ENCODE data around the gene HGF. TPM values are rescaled to one million over a fixed set of nuclear protein-coding genes. Genes with fewer than 3 reads are reported as not detected.
"Not testable (repeated sequence)": the region's sequence is repeated elsewhere in the genome, so short reads cannot be mapped to it uniquely, and the experiment has no call there.

The HGF gene
- total RNA-seq, 4 donors from 2014 or later, result 4.7 to 13.6 (median 8.5) TPM

DNA sequence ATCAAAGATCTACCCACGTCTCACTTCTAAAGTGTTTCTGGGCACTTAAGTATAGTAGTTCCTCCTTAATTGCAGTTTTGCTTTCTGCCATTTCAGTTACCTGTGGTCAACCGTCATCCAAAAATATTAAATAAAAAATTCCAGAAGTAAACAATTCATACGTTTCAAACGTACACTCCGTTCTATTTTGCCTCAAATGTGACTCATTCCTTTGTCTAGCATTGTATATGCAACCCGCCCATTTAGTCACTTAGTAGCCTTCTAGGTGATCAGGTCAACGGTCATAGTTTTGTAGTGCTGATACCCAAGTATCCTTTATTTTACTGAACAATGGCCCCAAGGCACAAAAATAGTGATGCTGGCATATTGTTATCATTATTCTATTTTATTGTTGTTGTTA, 33.8 kb downstream of the HGF start:
- Histone ChIP-seq H3K4me1 (no peaks in the 10 kb centered on the region), H3K36me3 (no peaks in the 10 kb centered on the region), H3K9me3 (no peaks in the 10 kb centered on the region), H3K4me3 (no peak overlapping the region), H3K27me3 (no peaks in the 10 kb centered on the region), H3K27ac (no peak overlapping the region)
- no peak for ATAC-seq
- TF ChIP-seq POLR2AphosphoS5 (IDR thresholded peaks at IDR 0.05), result no peak
- TF ChIP-seq EP300 (IDR thresholded peaks at IDR 0.05), result no peak
- TF ChIP-seq, protein P1, sequence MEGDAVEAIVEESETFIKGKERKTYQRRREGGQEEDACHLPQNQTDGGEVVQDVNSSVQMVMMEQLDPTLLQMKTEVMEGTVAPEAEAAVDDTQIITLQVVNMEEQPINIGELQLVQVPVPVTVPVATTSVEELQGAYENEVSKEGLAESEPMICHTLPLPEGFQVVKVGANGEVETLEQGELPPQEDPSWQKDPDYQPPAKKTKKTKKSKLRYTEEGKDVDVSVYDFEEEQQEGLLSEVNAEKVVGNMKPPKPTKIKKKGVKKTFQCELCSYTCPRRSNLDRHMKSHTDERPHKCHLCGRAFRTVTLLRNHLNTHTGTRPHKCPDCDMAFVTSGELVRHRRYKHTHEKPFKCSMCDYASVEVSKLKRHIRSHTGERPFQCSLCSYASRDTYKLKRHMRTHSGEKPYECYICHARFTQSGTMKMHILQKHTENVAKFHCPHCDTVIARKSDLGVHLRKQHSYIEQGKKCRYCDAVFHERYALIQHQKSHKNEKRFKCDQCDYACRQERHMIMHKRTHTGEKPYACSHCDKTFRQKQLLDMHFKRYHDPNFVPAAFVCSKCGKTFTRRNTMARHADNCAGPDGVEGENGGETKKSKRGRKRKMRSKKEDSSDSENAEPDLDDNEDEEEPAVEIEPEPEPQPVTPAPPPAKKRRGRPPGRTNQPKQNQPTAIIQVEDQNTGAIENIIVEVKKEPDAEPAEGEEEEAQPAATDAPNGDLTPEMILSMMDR (IDR thresholded peaks at IDR 0.05), result no peak
- no peak for TF ChIP-seq POLR2A (IDR thresholded peaks at IDR 0.05)
- 79 to 86% methylated on average over 6 to 7 of the region's 7 CpGs for WGBS, 2 donors (ENCODE audit: low coverage in 1 of 2)

DNA sequence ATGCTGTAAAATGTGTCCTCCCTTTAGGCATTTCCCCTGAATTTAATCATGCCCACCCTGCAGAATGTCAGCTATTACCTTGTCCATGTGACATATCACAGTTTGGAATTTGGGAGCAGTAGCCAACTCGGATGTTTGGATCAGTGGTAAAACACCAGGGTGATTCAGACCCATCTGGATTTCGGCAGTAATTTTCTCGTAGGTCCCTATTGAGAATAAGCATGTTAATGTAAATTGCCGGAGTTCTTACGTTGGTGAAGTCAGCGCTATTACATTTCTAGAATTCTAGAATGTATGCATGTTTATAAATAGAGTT, 44.1 kb downstream of the HGF start:
- Histone ChIP-seq H3K4me3 (no peak overlapping the region), H3K4me1 (no peaks in the 10 kb centered on the region), H3K27ac (peak overlapping the region in 1 of 4 donors; percentile 12), H3K9me3 (no peaks in the 10 kb centered on the region), H3K36me3 (peaks cover 0 to 12% of the 10 kb centered on the region in 2 donors), H3K27me3 (no peaks in the 10 kb centered on the region)
- no peak for ATAC-seq
- TF ChIP-seq POLR2AphosphoS5 (IDR thresholded peaks at IDR 0.05) (no peak), EP300 (IDR thresholded peaks at IDR 0.05) (no peak), POLR2A (IDR thresholded peaks at IDR 0.05) (no peak)
- TF ChIP-seq, protein P1 (IDR thresholded peaks at IDR 0.05), result no peak
- 51 to 55% methylated on average over 5 to 6 of the region's 6 CpGs for WGBS, 2 donors (ENCODE audit: low coverage in 1 of 2)

DNA sequence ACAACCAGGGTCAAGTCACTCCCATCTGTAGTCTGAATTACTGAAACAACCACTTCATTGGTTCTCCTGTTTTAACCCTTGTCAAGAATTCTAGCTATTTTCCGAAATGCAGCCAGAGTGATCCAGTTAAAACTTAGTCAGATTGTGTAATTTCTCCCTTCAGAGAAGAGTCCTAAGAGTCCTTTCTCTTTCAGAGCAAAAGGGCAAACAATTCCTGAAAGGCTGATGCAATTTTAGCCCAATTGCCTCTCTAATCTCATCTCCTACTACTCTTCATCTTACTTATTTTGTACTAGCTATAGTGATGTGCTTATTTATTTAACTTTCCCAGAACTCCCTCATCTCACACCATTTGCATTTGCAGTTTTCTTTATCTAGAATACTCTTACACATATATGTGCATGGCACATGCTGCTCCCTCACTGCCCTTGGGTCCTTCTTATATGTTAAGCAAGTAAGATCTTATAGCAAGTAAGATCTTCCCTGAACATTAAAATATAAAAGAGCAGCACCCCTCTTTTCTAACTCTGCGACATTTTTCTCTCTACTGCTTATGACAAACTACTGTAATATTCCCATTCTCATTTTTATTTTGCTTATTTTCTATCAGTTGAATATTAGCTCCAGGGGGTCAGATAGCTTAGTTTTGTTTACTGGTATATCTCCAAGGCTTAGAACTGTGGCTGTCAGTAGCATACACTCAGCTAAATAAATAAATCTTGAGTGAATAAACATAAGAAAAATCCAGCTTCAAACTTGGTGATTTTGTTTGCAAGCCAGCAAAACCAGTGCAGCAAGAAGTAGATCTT, 44.6 kb downstream of the HGF start:
- Histone ChIP-seq H3K4me1 (no peaks in the 10 kb centered on the region), H3K27me3 (no peaks in the 10 kb centered on the region), H3K4me3 (no peak overlapping the region), H3K9me3 (no peaks in the 10 kb centered on the region), H3K36me3 (peaks cover 0 to 12% of the 10 kb centered on the region in 2 donors), H3K27ac (no peak overlapping the region)
- WGBS, 2 donors (ENCODE audit: low coverage in 1 of 2), result 86 to 100% methylated on average over 2 of the region's 2 CpGs
- ATAC-seq, result no peak
- TF ChIP-seq EP300 (IDR thresholded peaks at IDR 0.05) (no peak), POLR2AphosphoS5 (IDR thresholded peaks at IDR 0.05) (no peak), POLR2A (IDR thresholded peaks at IDR 0.05) (no peak)
- TF ChIP-seq, protein P1 (IDR thresholded peaks at IDR 0.05), result no peak

DNA sequence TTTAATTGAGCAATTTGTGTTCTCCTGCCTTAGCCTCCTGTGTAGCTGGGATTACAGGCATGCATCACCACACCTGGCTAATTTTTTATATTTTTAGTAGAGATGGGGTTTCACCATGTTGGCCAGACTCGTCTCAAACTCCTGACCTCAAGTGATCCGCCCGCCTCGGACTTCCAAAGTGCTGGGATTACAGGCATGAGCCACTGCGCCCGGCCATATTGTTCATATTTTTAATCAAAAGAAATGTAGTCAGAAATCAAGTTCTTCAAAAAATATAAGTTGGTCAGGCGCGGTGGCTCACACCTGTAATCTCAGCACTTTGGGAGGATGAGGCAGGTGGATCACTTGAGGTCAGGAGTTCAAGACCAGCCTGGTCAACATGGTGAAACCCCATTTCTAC, 47.6 kb downstream of the HGF start:
- not testable (repeated sequence) for H3K9me3 ChIP-seq, H3K4me3 ChIP-seq, H3K27me3 ChIP-seq, ATAC-seq, H3K4me1 ChIP-seq, H3K27ac ChIP-seq
- 97% methylated on average over 4 of the region's 8 CpGs; no CpG with 5 or more reads in 1 of the 2 donors for WGBS, 2 donors (ENCODE audit: low coverage in 1 of 2)
- H3K36me3 ChIP-seq, result peaks cover 0 to 12% of the 10 kb centered on the region in 2 donors

DNA sequence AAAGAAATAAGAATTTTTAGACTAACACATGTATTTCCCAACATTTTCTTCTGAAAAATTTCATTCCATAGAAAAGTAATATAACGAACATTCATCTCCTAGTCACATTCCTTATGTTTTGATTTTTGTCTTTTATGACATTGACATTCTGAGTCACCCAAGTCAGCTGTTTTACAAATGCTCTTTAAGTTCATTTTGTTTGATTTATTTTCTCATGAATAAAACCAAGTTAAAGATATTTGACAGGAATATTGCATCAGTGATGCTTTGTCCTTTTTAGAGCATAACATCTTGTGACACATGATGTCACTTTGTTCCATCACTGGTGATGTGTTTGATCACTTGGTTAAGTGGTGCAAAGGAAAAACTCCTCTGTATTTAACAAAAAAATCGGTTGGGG, 48.4 kb downstream of the HGF start:
- peaks cover 0 to 12% of the 10 kb centered on the region in 2 donors for H3K36me3 ChIP-seq
- no peaks in the 10 kb centered on the region for H3K27me3 ChIP-seq
- H3K27ac ChIP-seq, result no peak overlapping the region
- 60 to 84% methylated on average over 2 of the region's 2 CpGs for whole genome bisulfite sequencing, 2 donors (ENCODE audit: low coverage in 1 of 2)
- ATAC-seq, result no peak
- H3K4me3 ChIP-seq, result no peak overlapping the region
- no peak for TF ChIP-seq EP300 (IDR thresholded peaks at IDR 0.05)
- no peak for TF ChIP-seq POLR2A (IDR thresholded peaks at IDR 0.05)
- no peak for TF ChIP-seq POLR2AphosphoS5 (IDR thresholded peaks at IDR 0.05)
- TF ChIP-seq, protein P1 (IDR thresholded peaks at IDR 0.05), result no peak
- no peaks in the 10 kb centered on the region for H3K4me1 ChIP-seq
- H3K9me3 ChIP-seq, result no peaks in the 10 kb centered on the region

Measured in gastroesophageal sphincter (tissue), 4 donors.